Fibroblast of skin of back (primary cell): ENCODE data around the gene OTULINL.

Experiments
- DNase-seq: peaks from one replicate; pipeline ENCODE4 v3.0.0-alpha.2; 2013

The OTULINL gene

GRCh38 chr5:14577079-14577725, 4.4 kb upstream of the OTULINL start:
- no peak for DNase-seq

- DNase-seq: no peak
Observed at GRCh38 chr5:14577971-14578370, 3.6 kb upstream of the OTULINL start.

- DNase-seq: no peak
Observed at GRCh38 chr5:14579246-14579645, 2.3 kb upstream of the OTULINL start.

- no peak for DNase-seq
Observed at GRCh38 chr5:14579731-14580397, 1.7 kb upstream of the OTULINL start.

- DNase-seq: no peak
Observed at GRCh38 chr5:14580398-14581034, 1.1 kb upstream of the OTULINL start.

- peak; percentile 17 for DNase-seq
Observed at GRCh38 chr5:14581891-14582796, 552 bp downstream of the OTULINL start.

GRCh38 chr5:14582797-14583137, 1.2 kb downstream of the OTULINL start:
- DNase-seq: no peak

GRCh38 chr5:14584848-14585247, 3.3 kb downstream of the OTULINL start:
- DNase-seq: no peak

GRCh38 chr5:14587150-14587549, 5.6 kb downstream of the OTULINL start:
- no peak for DNase-seq

- no peak for DNase-seq
Observed at GRCh38 chr5:14588145-14588544, 6.6 kb downstream of the OTULINL start.

GRCh38 chr5:14588758-14589543, 7.4 kb downstream of the OTULINL start:
- DNase-seq: no peak

- no peak for DNase-seq
Observed at GRCh38 chr5:14590949-14591348, 9.4 kb downstream of the OTULINL start.

GRCh38 chr5:14591548-14591947, 10.0 kb downstream of the OTULINL start:
- no peak for DNase-seq

- DNase-seq: peak; percentile 82
Observed at GRCh38 chr5:14593326-14594021, 11.9 kb downstream of the OTULINL start.

GRCh38 chr5:14594378-14595074, 12.9 kb downstream of the OTULINL start:
- no peak for DNase-seq

GRCh38 chr5:14595189-14595588, 13.6 kb downstream of the OTULINL start:
- no peak for DNase-seq

- no peak for DNase-seq
Observed at GRCh38 chr5:14595891-14596290, 14.3 kb downstream of the OTULINL start.

- no peak for DNase-seq
Observed at GRCh38 chr5:14597080-14597479, 15.5 kb downstream of the OTULINL start.

GRCh38 chr5:14598225-14598624, 16.6 kb downstream of the OTULINL start:
- no peak for DNase-seq

GRCh38 chr5:14599476-14600127, 18.0 kb downstream of the OTULINL start:
- no peak for DNase-seq
